ENCODE results near the gene EPHB1. TPM values are rescaled to one million over a fixed set of nuclear protein-coding genes. Genes with fewer than 3 reads are reported as not detected.

EPHB1 gene
- polyA plus RNA-seq, 1 donor = 3.7 TPM

- Histone ChIP-seq H3K27me3 (ENCODE audit: control insufficient read depth, insufficient read depth, low read length) (no peaks in the 10 kb centered on the region), H3K9me3 (ENCODE audit: control insufficient read depth, low read depth, low read length) (no peaks in the 10 kb centered on the region), H3K4me1 (ENCODE audit: control insufficient read depth, insufficient read depth, low read length) (peaks cover 11% of the 10 kb centered on the region), H3K27ac (ENCODE audit: low read length) (no peak overlapping the region), H3K36me3 (ENCODE audit: control insufficient read depth, insufficient read depth, low read length) (no peaks in the 10 kb centered on the region), H3K4me3 (ENCODE audit: low read length) (no peak overlapping the region)
- DNase-seq = no peak
- WGBS (ENCODE audit: insufficient coverage, low lambda C conversion rate) = no CpG with 5 or more reads among the region's 6 CpGs
Observed at GRCh38 chr3:134807189-134807588, 12.1 kb downstream of the EPHB1 start.

- Histone ChIP-seq H3K4me1 (ENCODE audit: control insufficient read depth, insufficient read depth, low read length) (peaks cover 11% of the 10 kb centered on the region), H3K4me3 (ENCODE audit: low read length) (no peak overlapping the region), H3K9me3 (ENCODE audit: control insufficient read depth, low read depth, low read length) (no peaks in the 10 kb centered on the region), H3K36me3 (ENCODE audit: control insufficient read depth, insufficient read depth, low read length) (no peaks in the 10 kb centered on the region), H3K27me3 (ENCODE audit: control insufficient read depth, insufficient read depth, low read length) (no peaks in the 10 kb centered on the region), H3K27ac (ENCODE audit: low read length) (no peak overlapping the region)
- no peak for DNase-seq
- no CpG with 5 or more reads among the region's 1 CpG for WGBS (ENCODE audit: insufficient coverage, low lambda C conversion rate)
Observed at GRCh38 chr3:134808835-134809234, 13.8 kb downstream of the EPHB1 start.

- no peak overlapping the region for H3K4me3 ChIP-seq (ENCODE audit: low read length)
- H3K9me3 ChIP-seq (ENCODE audit: control insufficient read depth, low read depth, low read length) = no peaks in the 10 kb centered on the region
- H3K36me3 ChIP-seq (ENCODE audit: control insufficient read depth, insufficient read depth, low read length) = no peaks in the 10 kb centered on the region
- H3K27ac ChIP-seq (ENCODE audit: low read length) = peak overlapping the region; percentile 46
- DNase-seq = peak; percentile 81 to 93
- H3K4me1 ChIP-seq (ENCODE audit: control insufficient read depth, insufficient read depth, low read length) = peaks cover 7% of the 10 kb centered on the region
- H3K27me3 ChIP-seq (ENCODE audit: control insufficient read depth, insufficient read depth, low read length) = no peaks in the 10 kb centered on the region
- WGBS (ENCODE audit: insufficient coverage, low lambda C conversion rate) = no CpG with 5 or more reads among the region's 5 CpGs
Observed at GRCh38 chr3:134809427-134810051, 14.5 kb downstream of the EPHB1 start.

- no CpG with 5 or more reads among the region's 2 CpGs for WGBS (ENCODE audit: insufficient coverage, low lambda C conversion rate)
- Histone ChIP-seq H3K9me3 (ENCODE audit: control insufficient read depth, low read depth, low read length) (no peaks in the 10 kb centered on the region), H3K27me3 (ENCODE audit: control insufficient read depth, insufficient read depth, low read length) (no peaks in the 10 kb centered on the region), H3K4me3 (ENCODE audit: low read length) (no peak overlapping the region), H3K4me1 (ENCODE audit: control insufficient read depth, insufficient read depth, low read length) (peaks cover 5% of the 10 kb centered on the region), H3K27ac (ENCODE audit: low read length) (peak overlapping the region; percentile 46), H3K36me3 (ENCODE audit: control insufficient read depth, insufficient read depth, low read length) (no peaks in the 10 kb centered on the region)
- DNase-seq = peak in 1 of 2 donors; percentile 32
Observed at GRCh38 chr3:134810052-134810435, 15.0 kb downstream of the EPHB1 start.

- no CpG with 5 or more reads among the region's 2 CpGs for WGBS (ENCODE audit: insufficient coverage, low lambda C conversion rate)
- no peaks in the 10 kb centered on the region for H3K27me3 ChIP-seq (ENCODE audit: control insufficient read depth, insufficient read depth, low read length)
Observed at GRCh38 chr3:134810850-134811249, 15.8 kb downstream of the EPHB1 start.

GRCh38 chr3:134813618-134814017, 18.6 kb downstream of the EPHB1 start:
- DNase-seq = no peak
- H3K27me3 ChIP-seq (ENCODE audit: control insufficient read depth, insufficient read depth, low read length) = no peaks in the 10 kb centered on the region
- H3K36me3 ChIP-seq (ENCODE audit: control insufficient read depth, insufficient read depth, low read length) = no peaks in the 10 kb centered on the region
- H3K4me3 ChIP-seq (ENCODE audit: low read length) = no peak overlapping the region
- no peak overlapping the region for H3K27ac ChIP-seq (ENCODE audit: low read length)
- no peaks in the 10 kb centered on the region for H3K9me3 ChIP-seq (ENCODE audit: control insufficient read depth, low read depth, low read length)
- peaks cover 5% of the 10 kb centered on the region for H3K4me1 ChIP-seq (ENCODE audit: control insufficient read depth, insufficient read depth, low read length)
- WGBS (ENCODE audit: insufficient coverage, low lambda C conversion rate) = no CpG with 5 or more reads among the region's 1 CpG

More at GRCh38 chr3:134810850-134811249, 15.8 kb downstream of the EPHB1 start:
- Histone ChIP-seq H3K36me3 (ENCODE audit: control insufficient read depth, insufficient read depth, low read length) (no peaks in the 10 kb centered on the region), H3K27ac (ENCODE audit: low read length) (no peak overlapping the region), H3K9me3 (ENCODE audit: control insufficient read depth, low read depth, low read length) (no peaks in the 10 kb centered on the region), H3K4me1 (ENCODE audit: control insufficient read depth, insufficient read depth, low read length) (peaks cover 5% of the 10 kb centered on the region), H3K4me3 (ENCODE audit: low read length) (no peak overlapping the region)
- DNase-seq = no peak

GRCh38 chr3:134815519-134815918, 20.5 kb downstream of the EPHB1 start:
- Histone ChIP-seq H3K4me1 (ENCODE audit: control insufficient read depth, insufficient read depth, low read length) (no peaks in the 10 kb centered on the region), H3K9me3 (ENCODE audit: control insufficient read depth, low read depth, low read length) (no peaks in the 10 kb centered on the region), H3K36me3 (ENCODE audit: control insufficient read depth, insufficient read depth, low read length) (no peaks in the 10 kb centered on the region), H3K27me3 (ENCODE audit: control insufficient read depth, insufficient read depth, low read length) (no peaks in the 10 kb centered on the region), H3K4me3 (ENCODE audit: low read length) (no peak overlapping the region), H3K27ac (ENCODE audit: low read length) (no peak overlapping the region)
- no CpG with 5 or more reads among the region's 1 CpG for whole genome bisulfite sequencing (ENCODE audit: insufficient coverage, low lambda C conversion rate)
- DNase-seq = no peak

GRCh38 chr3:134816623-134817022, 21.6 kb downstream of the EPHB1 start:
- no CpG with 5 or more reads among the region's 7 CpGs for WGBS (ENCODE audit: insufficient coverage, low lambda C conversion rate)
- Histone ChIP-seq H3K36me3 (ENCODE audit: control insufficient read depth, insufficient read depth, low read length) (no peaks in the 10 kb centered on the region), H3K4me3 (ENCODE audit: low read length) (no peak overlapping the region), H3K9me3 (ENCODE audit: control insufficient read depth, low read depth, low read length) (no peaks in the 10 kb centered on the region), H3K27me3 (ENCODE audit: control insufficient read depth, insufficient read depth, low read length) (no peaks in the 10 kb centered on the region), H3K27ac (ENCODE audit: low read length) (no peak overlapping the region), H3K4me1 (ENCODE audit: control insufficient read depth, insufficient read depth, low read length) (no peaks in the 10 kb centered on the region)
- DNase-seq = no peak

- H3K36me3 ChIP-seq (ENCODE audit: control insufficient read depth, insufficient read depth, low read length) = no peaks in the 10 kb centered on the region
- no peak for DNase-seq
Observed at GRCh38 chr3:134817297-134817696, 22.2 kb downstream of the EPHB1 start.

GRCh38 chr3:134820994-134821393, 25.9 kb downstream of the EPHB1 start:
- Histone ChIP-seq H3K4me1 (ENCODE audit: control insufficient read depth, insufficient read depth, low read length) (peaks cover 3% of the 10 kb centered on the region), H3K27me3 (ENCODE audit: control insufficient read depth, insufficient read depth, low read length) (no peaks in the 10 kb centered on the region), H3K9me3 (ENCODE audit: control insufficient read depth, low read depth, low read length) (no peaks in the 10 kb centered on the region), H3K27ac (ENCODE audit: low read length) (no peak overlapping the region), H3K4me3 (ENCODE audit: low read length) (no peak overlapping the region), H3K36me3 (ENCODE audit: control insufficient read depth, insufficient read depth, low read length) (no peaks in the 10 kb centered on the region)
- WGBS (ENCODE audit: insufficient coverage, low lambda C conversion rate) = 100% methylated on average over 1 of the region's 1 CpG
- no peak for DNase-seq

More at GRCh38 chr3:134817297-134817696, 22.2 kb downstream of the EPHB1 start:
- WGBS (ENCODE audit: insufficient coverage, low lambda C conversion rate) = 100% methylated on average over 1 of the region's 6 CpGs
- Histone ChIP-seq H3K9me3 (ENCODE audit: control insufficient read depth, low read depth, low read length) (no peaks in the 10 kb centered on the region), H3K27me3 (ENCODE audit: control insufficient read depth, insufficient read depth, low read length) (no peaks in the 10 kb centered on the region), H3K4me3 (ENCODE audit: low read length) (no peak overlapping the region), H3K4me1 (ENCODE audit: control insufficient read depth, insufficient read depth, low read length) (peaks cover 3% of the 10 kb centered on the region), H3K27ac (ENCODE audit: low read length) (no peak overlapping the region)

- H3K4me1 ChIP-seq (ENCODE audit: control insufficient read depth, insufficient read depth, low read length) = peaks cover 3% of the 10 kb centered on the region
- H3K9me3 ChIP-seq (ENCODE audit: control insufficient read depth, low read depth, low read length) = no peaks in the 10 kb centered on the region
- DNase-seq = peak; percentile 52 to 64
- H3K27me3 ChIP-seq (ENCODE audit: control insufficient read depth, insufficient read depth, low read length) = no peaks in the 10 kb centered on the region
- WGBS (ENCODE audit: insufficient coverage, low lambda C conversion rate) = no CpG with 5 or more reads among the region's 4 CpGs
- H3K36me3 ChIP-seq (ENCODE audit: control insufficient read depth, insufficient read depth, low read length) = no peaks in the 10 kb centered on the region
- H3K27ac ChIP-seq (ENCODE audit: low read length) = no peak overlapping the region
- H3K4me3 ChIP-seq (ENCODE audit: low read length) = no peak overlapping the region
Observed at GRCh38 chr3:134822090-134822489, 27.0 kb downstream of the EPHB1 start.
